ENCODE measurements around the gene PIGU.

DNA sequence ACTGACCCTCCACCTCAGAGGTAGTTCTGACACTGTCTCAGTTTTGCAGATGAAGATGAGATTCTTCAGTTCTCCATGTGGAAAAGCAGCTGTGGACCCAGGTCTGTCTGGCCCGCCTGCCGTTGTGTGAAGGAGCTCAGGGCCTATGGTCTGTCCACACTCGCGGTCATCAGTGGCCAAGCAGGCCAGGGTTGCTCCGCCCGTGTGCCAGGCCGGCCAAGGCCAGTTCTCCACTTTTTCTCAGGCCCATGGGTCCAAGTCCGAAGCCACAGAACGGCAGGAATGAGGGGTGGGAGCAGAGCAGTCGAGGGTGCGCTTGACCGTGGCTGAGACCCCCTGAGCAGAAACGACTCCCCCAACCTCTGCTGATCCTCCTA, 127.0 kb downstream of the PIGU start:
- TF ChIP-seq, protein P1, sequence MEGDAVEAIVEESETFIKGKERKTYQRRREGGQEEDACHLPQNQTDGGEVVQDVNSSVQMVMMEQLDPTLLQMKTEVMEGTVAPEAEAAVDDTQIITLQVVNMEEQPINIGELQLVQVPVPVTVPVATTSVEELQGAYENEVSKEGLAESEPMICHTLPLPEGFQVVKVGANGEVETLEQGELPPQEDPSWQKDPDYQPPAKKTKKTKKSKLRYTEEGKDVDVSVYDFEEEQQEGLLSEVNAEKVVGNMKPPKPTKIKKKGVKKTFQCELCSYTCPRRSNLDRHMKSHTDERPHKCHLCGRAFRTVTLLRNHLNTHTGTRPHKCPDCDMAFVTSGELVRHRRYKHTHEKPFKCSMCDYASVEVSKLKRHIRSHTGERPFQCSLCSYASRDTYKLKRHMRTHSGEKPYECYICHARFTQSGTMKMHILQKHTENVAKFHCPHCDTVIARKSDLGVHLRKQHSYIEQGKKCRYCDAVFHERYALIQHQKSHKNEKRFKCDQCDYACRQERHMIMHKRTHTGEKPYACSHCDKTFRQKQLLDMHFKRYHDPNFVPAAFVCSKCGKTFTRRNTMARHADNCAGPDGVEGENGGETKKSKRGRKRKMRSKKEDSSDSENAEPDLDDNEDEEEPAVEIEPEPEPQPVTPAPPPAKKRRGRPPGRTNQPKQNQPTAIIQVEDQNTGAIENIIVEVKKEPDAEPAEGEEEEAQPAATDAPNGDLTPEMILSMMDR (IDR thresholded peaks at IDR 0.05; ENCODE audit: low read depth, low read length): no peak
- TF ChIP-seq POLR2A (IDR thresholded peaks at IDR 0.05; ENCODE audit: extremely low read depth, insufficient read length) (no peak), MYC (IDR thresholded peaks at IDR 0.05; ENCODE audit: low read depth, low read length) (no peak)
- TF ChIP-seq, protein P2, sequence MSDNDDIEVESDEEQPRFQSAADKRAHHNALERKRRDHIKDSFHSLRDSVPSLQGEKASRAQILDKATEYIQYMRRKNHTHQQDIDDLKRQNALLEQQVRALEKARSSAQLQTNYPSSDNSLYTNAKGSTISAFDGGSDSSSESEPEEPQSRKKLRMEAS (IDR thresholded peaks at IDR 0.05; ENCODE audit: low read depth, low read length): no peak
